Activated CD4-positive, alpha-beta memory T cell treated with anti-CD3 and anti-CD28 coated beads, Interleukin-2, amount 10 ng/mL, durations not matched to agents 7 days and 5 days (primary cell): ENCODE measurements around the gene TMPRSS2. TPM values are rescaled to one million over a fixed set of nuclear protein-coding genes. Genes with fewer than 3 reads are reported as not detected.

ENCODE experiments used
- CTCF ChIA-PET: fragments of 350-600 bp; sonication (Branson Sonifier 250); formaldehyde crosslinking; loops from one replicate; lab custom pipeline; 2021; ENCODE audit warnings: antibody characterized with exemption, inconsistent platforms; lab: Charles Lee
- POLR2A ChIA-PET: fragments of 350-600 bp; sonication (Branson Sonifier 250); formaldehyde crosslinking; loops from one replicate; lab custom pipeline; 2021; ENCODE audit warnings: antibody characterized with exemption; lab: Charles Lee
- DNase-seq: peaks from one replicate; pipeline ENCODE4 v3.0.0-alpha.2; 2020
- H3K27ac Mint-ChIP-seq: one replicate; pipeline ENCODE4 v1.8.0; 2021; ENCODE audit warnings: mild to moderate bottlenecking, mixed read lengths
- H3K27me3 Mint-ChIP-seq: one replicate; pipeline ENCODE4 v1.8.0; 2021; ENCODE audit warnings: mixed read lengths
- H3K36me3 Mint-ChIP-seq: one replicate; pipeline ENCODE4 v1.8.0; 2021; ENCODE audit warnings: low read depth, mixed read lengths
- H3K4me1 Mint-ChIP-seq: one replicate; pipeline ENCODE4 v1.8.0; 2021; ENCODE audit warnings: mixed read lengths
- H3K4me3 Mint-ChIP-seq: one replicate; pipeline ENCODE4 v1.8.0; 2021; ENCODE audit warnings: mild to moderate bottlenecking, mixed read lengths
- H3K9me3 Mint-ChIP-seq: one replicate; pipeline ENCODE4 v1.8.0; 2021; ENCODE audit warnings: mixed read lengths
- total RNA-seq, 2 experiments: library from RNA; stranded (reverse); gene quantifications; one replicate each; pipeline ENCODE4 v1.2.3, GENCODE V29; 2021

The TMPRSS2 gene
- total RNA-seq, 2 experiments from 2014 or later = not detected

DNA sequence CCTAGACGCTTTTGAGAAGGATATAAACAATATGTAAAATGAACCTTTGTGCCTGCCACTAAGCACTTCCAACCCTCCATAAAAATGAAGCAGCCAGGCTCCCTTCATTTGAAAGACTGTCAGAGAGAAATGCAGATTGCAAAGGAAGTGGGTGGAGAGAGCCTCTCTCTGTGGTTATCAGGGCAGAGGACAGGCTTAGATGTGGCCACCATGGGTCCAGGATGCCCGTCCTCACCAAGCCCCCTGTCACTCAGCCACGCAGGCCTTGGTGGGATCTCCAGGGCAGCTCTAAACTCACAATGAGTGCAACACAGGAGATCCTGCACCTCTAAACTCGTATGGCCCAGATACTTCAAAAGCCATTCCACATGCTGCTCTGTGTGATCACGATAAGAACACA, 37.9 kb downstream of the TMPRSS2 start:
- H3K4me1 Mint-ChIP-seq = peaks cover 5% of the 10 kb centered on the region
- no peak overlapping the region for H3K27ac Mint-ChIP-seq
- DNase-seq = no peak
- peaks cover 18% of the 10 kb centered on the region for H3K27me3 Mint-ChIP-seq
- H3K9me3 Mint-ChIP-seq = no peaks in the 10 kb centered on the region
- CTCF ChIA-PET = no interaction called here
- POLR2A ChIA-PET = no interaction called here
- no peak overlapping the region for H3K4me3 Mint-ChIP-seq
- H3K36me3 Mint-ChIP-seq = no peaks in the 10 kb centered on the region

DNA sequence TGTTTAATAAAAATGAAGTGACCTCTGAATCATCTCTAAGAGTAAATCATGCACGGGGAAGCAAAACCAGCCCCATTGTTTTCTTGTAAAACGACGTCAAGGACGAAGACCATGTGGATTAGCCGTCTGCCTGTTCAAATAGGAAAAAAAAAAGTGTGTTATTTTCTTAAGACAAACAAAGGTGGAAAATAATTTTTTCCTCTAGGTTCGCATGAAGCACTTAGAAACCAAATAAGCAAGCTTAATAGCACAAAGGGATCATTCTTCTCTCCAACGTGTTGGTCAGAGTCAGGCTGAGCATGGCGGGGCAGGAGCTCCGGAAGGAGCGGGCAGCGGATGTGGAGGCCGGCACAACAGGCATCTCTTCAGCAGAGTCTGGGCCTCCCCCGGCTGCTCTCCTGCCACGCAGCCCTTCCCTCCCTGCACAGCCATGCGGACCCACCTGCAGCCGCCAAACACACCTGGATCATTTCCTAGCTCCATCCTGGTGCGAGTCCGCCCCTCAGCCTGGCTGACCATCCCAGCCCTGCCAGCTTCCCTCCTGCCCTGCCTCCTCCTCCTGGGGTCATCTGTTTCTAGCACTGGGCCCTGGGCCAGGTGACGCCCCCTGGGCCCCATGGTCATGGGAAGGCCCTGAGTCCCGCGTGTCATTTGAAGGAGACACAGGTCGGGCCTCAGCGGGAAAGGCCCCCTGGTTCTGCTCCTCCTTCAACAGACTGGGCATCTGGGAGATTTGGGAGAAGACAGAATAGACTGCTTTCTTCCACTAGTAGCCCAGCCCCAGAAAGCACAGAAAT, 41.7 kb downstream of the TMPRSS2 start:
- Mint-ChIP-seq H3K27me3 (peaks cover 18% of the 10 kb centered on the region), H3K9me3 (peaks cover 2% of the 10 kb centered on the region), H3K4me3 (no peak overlapping the region), H3K27ac (no peak overlapping the region), H3K36me3 (peaks cover 24% of the 10 kb centered on the region), H3K4me1 (peaks cover 5% of the 10 kb centered on the region)
- CTCF ChIA-PET = no interaction called here
- POLR2A ChIA-PET = no interaction called here
- DNase-seq = no peak

DNA sequence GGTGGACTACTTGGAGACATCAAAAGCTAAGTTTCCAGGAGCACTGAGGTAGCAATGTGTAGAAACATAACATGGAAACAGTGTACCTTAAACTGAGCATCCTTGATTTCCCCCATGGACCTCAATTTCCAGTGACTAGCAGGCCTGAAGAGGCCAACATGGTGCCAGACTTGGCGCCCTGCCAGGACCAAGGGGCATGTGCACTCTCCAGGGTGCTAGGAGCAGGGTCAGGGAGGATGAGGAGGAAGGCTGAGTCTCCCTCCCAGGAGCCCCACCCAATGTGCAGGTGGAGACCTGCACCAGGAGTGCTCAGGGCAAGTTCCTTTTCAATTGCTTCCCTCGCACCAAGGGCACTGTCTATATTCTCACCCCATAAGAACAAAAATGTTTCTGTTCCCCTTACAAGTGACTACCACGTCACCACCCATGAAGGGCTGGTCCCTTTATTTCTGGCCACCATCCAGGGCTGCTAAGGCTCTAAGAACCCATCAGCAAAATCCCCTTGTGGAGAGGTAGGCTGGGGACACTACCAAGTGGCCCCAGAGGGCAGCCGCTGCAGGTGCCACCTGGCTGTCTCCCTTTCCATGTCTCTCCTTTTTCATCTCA, 42.7 kb downstream of the TMPRSS2 start:
- no peak for DNase-seq
- Mint-ChIP-seq H3K36me3 (peaks cover 30% of the 10 kb centered on the region), H3K27me3 (peaks cover 14% of the 10 kb centered on the region), H3K4me1 (peaks cover 7% of the 10 kb centered on the region), H3K9me3 (peaks cover 2% of the 10 kb centered on the region), H3K27ac (no peak overlapping the region), H3K4me3 (no peak overlapping the region)
- POLR2A ChIA-PET = no interaction called here
- CTCF ChIA-PET = no interaction called here

DNA sequence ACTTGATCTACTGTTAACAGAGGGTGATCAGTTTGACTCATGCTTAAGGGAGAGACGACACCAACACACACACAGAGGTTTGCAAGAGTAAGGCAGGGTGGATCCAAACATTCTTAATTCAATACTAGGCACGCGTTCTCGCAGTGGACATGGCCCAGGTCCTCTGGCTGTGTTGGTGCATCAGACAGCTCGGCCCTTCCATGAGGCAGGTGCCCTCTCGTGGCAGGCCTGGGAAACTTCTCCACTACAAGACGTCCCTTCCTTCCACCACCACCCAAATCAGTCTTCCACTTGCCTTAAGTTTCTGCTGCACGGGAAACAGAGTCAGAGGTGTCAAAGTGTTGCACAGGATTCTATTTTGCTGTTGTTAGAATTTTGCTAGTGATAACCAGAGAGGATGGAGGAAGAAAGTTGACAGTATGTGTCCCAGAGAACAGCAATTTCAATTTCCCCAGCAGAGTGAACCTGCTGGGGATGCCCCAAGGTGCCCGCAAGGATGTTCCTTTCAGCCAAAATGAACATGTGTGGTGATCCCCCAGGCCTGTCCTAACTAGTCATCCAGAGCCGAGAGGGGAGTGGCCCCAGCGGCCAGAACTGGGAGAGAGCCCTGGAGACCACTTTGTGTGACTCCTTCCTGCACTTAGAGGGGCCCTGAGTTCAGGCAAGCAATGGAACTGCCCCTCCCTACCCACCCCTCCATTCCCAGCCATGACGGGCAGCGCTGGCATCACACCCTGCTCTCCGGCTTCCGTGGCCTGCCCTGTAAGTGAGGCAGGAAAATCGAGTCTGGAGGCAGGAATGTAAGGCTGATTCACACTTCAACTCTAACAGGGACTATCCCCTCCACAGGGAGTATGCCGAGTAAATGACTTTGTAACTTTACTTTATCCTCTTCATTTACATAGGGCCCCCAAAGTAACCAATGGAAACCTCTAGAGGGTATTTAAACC, 47.1 kb downstream of the TMPRSS2 start:
- Mint-ChIP-seq H3K4me1 (peaks cover 2% of the 10 kb centered on the region), H3K27ac (no peak overlapping the region), H3K4me3 (no peak overlapping the region), H3K9me3 (peaks cover 2% of the 10 kb centered on the region), H3K27me3 (no peaks in the 10 kb centered on the region), H3K36me3 (peaks cover 72% of the 10 kb centered on the region)
- CTCF ChIA-PET = interaction anchor here (1.0 to 1.4 kb wide), 4 partner anchors 23 to 178 kb away, joined by 3 to 10 read pairs (median 3); partner anchors contain the start of gene MX1
- peak; percentile 51 for DNase-seq
- POLR2A ChIA-PET = interaction anchor here (1.0 kb wide), 1 partner anchor 35 kb away, joined by 3 read pairs; no protein-coding TSS in a partner anchor

DNA sequence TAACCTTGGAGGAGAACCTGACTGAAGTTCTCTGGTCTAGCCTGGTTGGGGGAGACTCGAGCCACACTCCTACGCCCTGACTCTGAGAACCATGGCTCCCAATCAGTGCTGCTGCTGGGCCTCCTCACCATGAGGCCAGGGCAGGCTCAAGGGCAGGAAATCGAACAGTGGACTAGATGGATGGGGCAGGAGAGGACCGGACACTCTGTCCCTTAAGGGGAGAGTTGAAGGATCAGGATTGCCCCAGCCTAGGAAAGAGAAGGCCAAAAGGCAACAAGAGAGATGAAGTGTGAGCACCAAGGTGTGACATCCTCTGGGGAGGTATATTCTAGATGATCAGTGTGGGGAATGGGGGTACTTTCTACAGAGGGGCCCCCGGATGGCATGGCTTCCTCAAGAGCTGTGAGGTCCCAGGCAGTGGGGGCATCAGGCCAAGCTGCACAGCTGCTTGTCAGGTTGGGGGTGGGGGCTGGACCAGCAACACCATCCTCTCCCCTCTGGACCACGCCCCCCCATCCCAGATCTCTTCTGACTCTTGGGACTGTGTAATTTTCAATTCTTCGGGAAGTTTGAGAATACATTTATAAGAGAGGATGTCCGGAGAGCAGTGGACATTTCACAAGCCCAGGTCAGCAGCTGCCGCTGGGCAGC, 47.9 kb downstream of the TMPRSS2 start:
- no peak for DNase-seq
- POLR2A ChIA-PET = interaction anchor here (1.0 to 2.0 kb wide), 2 partner anchors 10 to 35 kb away, joined by 3 to 9 read pairs; no protein-coding TSS in a partner anchor

DNA sequence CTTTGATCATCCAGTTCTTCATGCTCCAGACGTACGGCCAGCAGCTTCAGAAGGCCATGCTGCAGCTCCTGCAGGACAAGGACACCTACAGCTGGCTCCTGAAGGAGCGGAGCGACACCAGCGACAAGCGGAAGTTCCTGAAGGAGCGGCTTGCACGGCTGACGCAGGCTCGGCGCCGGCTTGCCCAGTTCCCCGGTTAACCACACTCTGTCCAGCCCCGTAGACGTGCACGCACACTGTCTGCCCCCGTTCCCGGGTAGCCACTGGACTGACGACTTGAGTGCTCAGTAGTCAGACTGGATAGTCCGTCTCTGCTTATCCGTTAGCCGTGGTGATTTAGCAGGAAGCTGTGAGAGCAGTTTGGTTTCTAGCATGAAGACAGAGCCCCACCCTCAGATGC, 49.4 kb downstream of the TMPRSS2 start:
- DNase-seq = no peak
- Mint-ChIP-seq H3K36me3 (peaks cover 87% of the 10 kb centered on the region), H3K4me1 (peaks cover 2% of the 10 kb centered on the region), H3K4me3 (no peak overlapping the region), H3K27me3 (no peaks in the 10 kb centered on the region), H3K27ac (no peak overlapping the region), H3K9me3 (peaks cover 2% of the 10 kb centered on the region)
- ChIA-PET CTCF (interaction anchor here (1.0 kb wide), 1 partner anchor 132 kb away, joined by 3 read pairs; no protein-coding TSS in a partner anchor), POLR2A (interaction anchor here (1.1 to 2.0 kb wide), 3 partner anchors 8 to 97 kb away, joined by 3 to 9 read pairs (median 4); partner anchors contain the start of gene MX2)

More for the DNA sequence above, 47.9 kb downstream of the TMPRSS2 start:
- Mint-ChIP-seq H3K27ac (peak overlapping the region; percentile 13), H3K4me3 (no peak overlapping the region), H3K27me3 (no peaks in the 10 kb centered on the region), H3K36me3 (peaks cover 81% of the 10 kb centered on the region), H3K4me1 (peaks cover 2% of the 10 kb centered on the region), H3K9me3 (peaks cover 2% of the 10 kb centered on the region)
- CTCF ChIA-PET = interaction anchor here (1.0 to 1.4 kb wide), 4 partner anchors 22 to 177 kb away, joined by 3 to 10 read pairs (median 3); partner anchors contain the start of gene MX1

DNA sequence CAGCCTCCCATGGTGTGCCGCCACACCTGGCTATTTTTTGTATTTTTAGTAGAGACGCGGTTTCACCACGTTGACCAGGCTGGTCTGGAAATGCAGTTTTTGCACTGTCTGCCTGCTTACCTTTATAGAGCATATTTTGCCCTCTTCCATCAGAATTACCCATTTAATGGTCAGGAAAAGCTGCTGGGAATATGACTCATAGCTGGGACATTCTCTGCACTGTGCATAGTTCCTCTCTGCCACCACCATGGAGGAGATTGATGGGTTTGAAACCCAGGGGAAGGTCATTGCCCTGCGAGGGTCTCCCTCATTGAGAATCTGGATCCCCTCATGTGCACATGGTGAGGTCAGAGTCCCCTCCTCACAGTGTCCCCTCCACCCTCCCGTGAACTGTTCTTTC, 49.8 kb downstream of the TMPRSS2 start:
- H3K27ac Mint-ChIP-seq = no peak overlapping the region
- ChIA-PET POLR2A (interaction anchor here (1.1 to 2.0 kb wide), 4 partner anchors 8 to 96 kb away, joined by 3 to 9 read pairs (median 4); partner anchors contain the start of gene MX2), CTCF (interaction anchor here (1.0 kb wide), 1 partner anchor 132 kb away, joined by 3 read pairs; no protein-coding TSS in a partner anchor)
- H3K27me3 Mint-ChIP-seq = no peaks in the 10 kb centered on the region
- H3K9me3 Mint-ChIP-seq = peaks cover 2% of the 10 kb centered on the region
- DNase-seq = no peak
- H3K4me1 Mint-ChIP-seq = peaks cover 2% of the 10 kb centered on the region
- H3K4me3 Mint-ChIP-seq = no peak overlapping the region
- H3K36me3 Mint-ChIP-seq = peaks cover 90% of the 10 kb centered on the region

DNA sequence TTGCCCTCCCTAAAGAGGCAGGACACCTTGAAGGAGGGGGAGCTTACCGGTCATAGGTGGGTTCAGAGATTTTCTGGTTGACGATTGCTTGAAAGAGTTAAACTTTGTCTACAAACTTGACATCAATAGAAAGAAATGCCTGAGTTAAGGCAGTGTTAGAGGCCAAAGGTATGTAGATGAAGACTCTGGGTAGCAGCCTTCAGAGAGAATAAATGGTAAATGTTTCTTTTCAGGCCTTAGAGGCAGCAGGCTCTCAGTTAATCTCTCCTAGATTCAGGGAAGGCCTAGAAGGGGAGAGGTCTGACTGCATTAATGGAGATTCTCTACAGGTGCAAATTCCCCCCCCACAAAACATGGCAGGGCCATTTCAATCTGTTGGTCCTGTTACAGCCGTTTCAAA, 54.2 kb downstream of the TMPRSS2 start:
- Mint-ChIP-seq H3K4me3 (no peak overlapping the region), H3K9me3 (no peaks in the 10 kb centered on the region), H3K4me1 (peaks cover 4% of the 10 kb centered on the region), H3K36me3 (peaks cover 95% of the 10 kb centered on the region), H3K27ac (no peak overlapping the region), H3K27me3 (no peaks in the 10 kb centered on the region)
- ChIA-PET CTCF (no interaction called here), POLR2A (interaction anchor here (0.9 to 1.5 kb wide), 2 partner anchors 11 to 28 kb away, joined by 3 read pairs; no protein-coding TSS in a partner anchor)
- DNase-seq = no peak

DNA sequence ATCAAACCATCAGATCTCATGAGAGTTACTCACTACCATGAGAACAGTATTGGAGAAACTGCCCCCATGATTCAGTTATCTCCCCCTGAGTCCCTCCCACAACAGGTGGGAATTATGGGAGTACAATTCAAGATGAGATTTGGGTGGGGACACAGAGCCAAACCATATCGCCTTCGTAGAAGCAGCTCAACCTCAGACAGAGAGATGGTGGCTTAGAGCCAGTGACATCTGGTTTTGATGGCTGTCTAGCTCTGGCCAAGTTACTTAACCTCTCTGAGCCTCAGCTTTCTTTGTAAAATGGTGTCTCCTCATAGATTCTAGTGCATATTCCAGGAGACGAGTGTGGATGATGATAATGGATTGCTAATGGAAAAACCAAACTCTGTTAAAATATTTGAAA, 54.8 kb downstream of the TMPRSS2 start:
- Mint-ChIP-seq H3K4me1 (peaks cover 4% of the 10 kb centered on the region), H3K27ac (no peak overlapping the region), H3K9me3 (no peaks in the 10 kb centered on the region), H3K27me3 (no peaks in the 10 kb centered on the region), H3K4me3 (no peak overlapping the region), H3K36me3 (peaks cover 95% of the 10 kb centered on the region)
- POLR2A ChIA-PET = interaction anchor here (0.9 to 1.5 kb wide), 4 partner anchors 11 to 28 kb away, joined by 3 to 4 read pairs (median 3); no protein-coding TSS in a partner anchor
- CTCF ChIA-PET = interaction anchor here (1.7 kb wide), 1 partner anchor 170 kb away, joined by 6 read pairs; no protein-coding TSS in a partner anchor
- no peak for DNase-seq

DNA sequence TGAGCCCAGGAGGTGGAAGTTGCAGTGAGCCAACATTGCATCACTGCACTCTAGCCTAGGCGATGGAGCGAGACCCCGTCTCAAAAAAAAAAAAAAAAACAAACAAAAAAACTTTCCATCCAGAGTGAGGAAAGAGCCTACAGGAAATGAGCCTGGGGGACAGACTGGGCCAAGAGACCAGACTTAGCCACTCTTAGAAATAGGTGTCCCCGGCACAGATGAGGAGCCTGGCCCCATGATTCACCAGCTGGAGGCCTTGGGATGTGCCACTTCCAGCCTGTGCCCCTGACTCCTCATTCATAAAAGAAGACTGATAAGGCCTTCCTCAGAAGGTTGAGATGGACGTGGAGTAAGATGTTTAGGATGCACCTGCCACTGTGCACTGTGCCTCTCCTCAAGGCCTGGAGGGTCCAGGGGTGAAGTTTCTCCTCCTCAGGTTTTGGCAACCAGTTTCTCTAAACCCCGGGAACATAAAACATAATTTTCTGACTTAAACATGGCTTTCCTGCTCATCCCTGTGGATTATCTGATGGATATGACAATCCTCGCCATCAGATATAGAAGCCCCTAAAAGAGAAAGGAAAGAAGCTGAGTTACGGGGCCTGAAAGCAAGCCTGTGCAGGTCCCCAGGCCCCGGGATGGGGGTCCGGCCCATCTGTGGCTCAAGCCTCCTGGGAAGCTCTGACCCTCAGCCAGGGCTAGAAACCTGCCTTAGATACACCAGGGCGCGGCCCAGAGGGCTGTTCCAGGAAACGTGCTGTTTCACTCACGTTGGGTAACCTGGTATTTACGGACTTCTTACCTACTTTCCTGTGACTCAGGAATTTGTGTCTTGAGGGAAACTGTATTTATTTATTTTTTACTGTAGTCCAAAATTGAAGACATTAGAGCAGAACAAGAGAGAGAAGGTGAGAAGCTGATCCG, 55.9 kb downstream of the TMPRSS2 start:
- H3K9me3 Mint-ChIP-seq = no peaks in the 10 kb centered on the region
- no peak overlapping the region for H3K27ac Mint-ChIP-seq
- peaks cover 96% of the 10 kb centered on the region for H3K36me3 Mint-ChIP-seq
- DNase-seq = no peak
- no peaks in the 10 kb centered on the region for H3K27me3 Mint-ChIP-seq
- POLR2A ChIA-PET = interaction anchor here (0.9 to 1.5 kb wide), 5 partner anchors 8 to 33 kb away, joined by 3 to 4 read pairs (median 3); no protein-coding TSS in a partner anchor
- H3K4me3 Mint-ChIP-seq = no peak overlapping the region
- peaks cover 7% of the 10 kb centered on the region for H3K4me1 Mint-ChIP-seq
- CTCF ChIA-PET = interaction anchor here (1.7 kb wide), 1 partner anchor 169 kb away, joined by 6 read pairs; no protein-coding TSS in a partner anchor

DNA sequence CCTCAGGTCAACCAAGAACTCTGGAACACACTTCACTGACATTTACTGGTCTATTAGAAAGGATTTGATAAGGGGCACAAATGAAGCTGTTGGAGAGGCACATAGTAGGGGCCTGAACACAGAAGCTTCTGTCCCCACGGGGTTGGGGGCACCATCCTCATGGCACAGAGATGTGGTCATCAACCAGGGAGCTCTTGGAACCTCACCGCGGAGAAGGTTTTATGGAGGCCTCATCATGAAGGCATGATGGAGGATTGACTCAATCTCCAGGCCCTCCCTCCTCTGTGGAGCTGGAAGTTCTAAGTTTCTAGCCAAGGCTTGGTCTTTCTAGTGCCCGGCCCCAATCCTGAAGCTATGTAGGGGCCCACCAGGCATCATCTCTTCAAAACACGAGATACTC, 58.3 kb downstream of the TMPRSS2 start:
- ChIA-PET CTCF (no interaction called here), POLR2A (interaction anchor here (0.9 to 2.1 kb wide), 5 partner anchors 9 to 88 kb away, joined by 3 to 9 read pairs (median 4); partner anchors contain the start of genes MX1 and MX2)
- H3K9me3 Mint-ChIP-seq = no peaks in the 10 kb centered on the region
- no peak for DNase-seq
- no peak overlapping the region for H3K4me3 Mint-ChIP-seq
- peaks cover 96% of the 10 kb centered on the region for H3K36me3 Mint-ChIP-seq
- H3K4me1 Mint-ChIP-seq = peaks cover 19% of the 10 kb centered on the region
- H3K27me3 Mint-ChIP-seq = no peaks in the 10 kb centered on the region
- no peak overlapping the region for H3K27ac Mint-ChIP-seq
